Stimulated activated CD4-positive, alpha-beta T cell treated with anti-CD3 and anti-CD28 coated beads, Interleukin-1b, Interleukin-23, amount 100 ng/mL, for 1 hour (primary cell): ENCODE data around the gene SLC25A25.

Experiments used
- DNase-seq, 2 donors: peaks; one replicate each; pipeline ENCODE4 v3.0.0-alpha.2; 2020; ENCODE audit warnings: low read depth in 2 of 2

SLC25A25 gene

DNA sequence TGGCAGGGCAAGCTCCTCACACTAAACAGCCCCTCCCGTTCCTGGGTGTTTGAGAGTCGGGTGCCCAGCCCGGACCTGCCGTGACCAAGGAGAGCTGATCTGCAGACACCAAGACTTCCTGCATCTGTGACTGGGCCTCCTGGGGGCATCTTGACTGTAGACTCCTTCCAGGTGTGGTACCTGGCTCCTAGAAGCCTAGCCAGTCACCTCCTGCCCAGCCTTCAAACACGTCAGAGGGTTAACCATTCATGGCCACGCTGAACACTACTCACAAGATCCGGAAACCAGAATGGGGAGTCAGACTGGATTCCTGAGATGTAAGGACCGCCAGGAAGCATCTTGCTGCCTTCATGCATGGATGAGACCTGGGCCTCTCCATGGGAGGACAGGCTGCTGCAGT lies 77.5 kb downstream of the SLC25A25 start:
- no peak for DNase-seq

GRCh38 chr9:128145951-128146351 lies 77.9 kb downstream of the SLC25A25 start:
- DNase-seq = no peak

DNA sequence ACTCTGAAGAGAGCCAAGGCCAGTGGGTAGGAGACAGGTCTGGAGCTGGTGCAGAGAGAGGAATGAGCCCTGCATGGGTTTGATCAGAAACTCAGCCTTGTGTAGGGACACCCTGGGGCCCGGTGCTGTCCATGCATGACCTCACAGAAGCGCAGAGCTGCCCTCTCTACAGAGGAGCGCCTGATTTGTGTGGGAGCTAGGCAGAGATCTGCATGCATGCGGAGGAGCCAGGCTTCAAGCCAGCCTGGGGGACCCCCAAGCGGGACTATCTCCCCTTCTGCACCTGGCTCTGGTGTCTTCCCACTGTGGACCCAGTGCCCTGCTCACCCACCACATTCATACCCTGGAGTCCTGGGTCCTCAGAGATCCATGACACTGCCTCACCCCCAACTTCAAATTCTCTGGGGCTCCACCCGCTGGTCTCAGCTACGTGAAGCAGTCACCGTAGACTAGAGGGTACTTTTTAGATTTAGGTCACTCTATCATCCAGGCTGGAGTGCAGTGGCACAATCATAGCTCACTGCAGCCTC lies 78.6 kb downstream of the SLC25A25 start:
- DNase-seq = no peak

GRCh38 chr9:128148509-128149000 lies 80.5 kb downstream of the SLC25A25 start:
- no peak for DNase-seq

- DNase-seq = no peak
Measured at GRCh38 chr9:128149001-128149701, 81.1 kb downstream of the SLC25A25 start, which contains the start of gene LCN2. LCN2 (plus strand) TSS chr9:128149453; CDS start chr9:128149526, 73 bp downstream.

DNA sequence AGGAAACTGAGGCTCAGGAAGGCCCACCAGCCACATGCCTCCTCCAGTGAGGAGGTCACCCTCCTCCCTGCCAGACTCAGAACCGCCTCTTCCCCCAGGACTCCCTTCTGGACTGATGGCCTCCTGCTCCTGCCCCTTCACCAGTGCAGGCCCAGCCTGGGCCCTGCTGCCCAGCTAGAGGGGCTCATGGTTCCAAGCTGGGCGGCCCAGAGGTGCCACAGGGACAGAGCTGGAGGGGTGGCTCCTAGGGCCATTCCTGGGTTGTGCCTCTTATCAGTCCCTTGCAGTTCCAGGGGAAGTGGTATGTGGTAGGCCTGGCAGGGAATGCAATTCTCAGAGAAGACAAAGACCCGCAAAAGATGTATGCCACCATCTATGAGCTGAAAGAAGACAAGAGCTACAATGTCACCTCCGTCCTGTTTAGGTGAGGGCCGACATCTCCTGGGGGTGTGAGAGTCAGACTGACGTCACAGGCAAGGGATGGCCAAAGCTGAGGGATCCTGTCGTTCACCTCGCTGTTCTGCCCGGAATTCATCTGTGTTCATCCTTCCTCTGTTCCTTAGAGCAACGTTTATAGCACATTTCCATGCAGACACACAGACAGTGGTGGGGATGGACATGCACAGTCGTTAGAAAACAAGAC lies 82.0 kb downstream of the SLC25A25 start:
- no peak for DNase-seq

DNA sequence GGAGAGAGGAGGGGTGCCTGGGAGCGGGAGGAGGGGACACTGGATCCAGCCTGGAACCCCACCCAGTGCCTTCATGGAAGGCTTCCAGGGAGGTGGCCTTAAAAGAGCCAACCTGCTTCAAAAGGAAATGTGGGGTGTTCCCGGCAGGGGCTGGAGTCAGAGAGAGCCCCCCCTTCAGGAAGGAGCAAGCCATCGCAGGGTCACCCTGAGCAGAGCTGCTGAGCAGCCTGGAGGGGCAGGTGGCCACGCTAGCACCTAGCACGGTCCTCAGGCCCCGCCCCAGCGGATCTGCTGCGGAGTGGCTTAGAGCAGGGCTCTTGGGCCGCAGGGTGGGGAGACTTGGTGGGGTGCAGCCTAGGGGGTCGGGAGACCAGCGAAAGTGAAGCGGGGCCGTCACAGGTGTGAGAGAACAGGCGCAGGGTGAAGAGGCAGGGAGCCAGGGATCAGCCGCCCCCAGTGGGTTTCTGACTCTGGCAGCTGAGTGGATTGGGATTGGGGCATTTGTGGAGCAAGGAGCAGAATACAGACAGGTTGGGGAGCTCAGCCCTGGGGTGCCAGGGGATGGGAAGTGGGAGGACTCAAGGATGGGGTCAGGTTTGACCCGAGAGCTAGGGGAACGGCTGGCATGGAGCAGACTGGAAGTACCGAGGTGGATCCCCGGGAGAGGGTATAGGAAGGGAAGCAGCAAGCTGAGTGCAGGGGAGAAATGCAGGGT lies 82.7 kb downstream of the SLC25A25 start:
- no peak for DNase-seq

DNA sequence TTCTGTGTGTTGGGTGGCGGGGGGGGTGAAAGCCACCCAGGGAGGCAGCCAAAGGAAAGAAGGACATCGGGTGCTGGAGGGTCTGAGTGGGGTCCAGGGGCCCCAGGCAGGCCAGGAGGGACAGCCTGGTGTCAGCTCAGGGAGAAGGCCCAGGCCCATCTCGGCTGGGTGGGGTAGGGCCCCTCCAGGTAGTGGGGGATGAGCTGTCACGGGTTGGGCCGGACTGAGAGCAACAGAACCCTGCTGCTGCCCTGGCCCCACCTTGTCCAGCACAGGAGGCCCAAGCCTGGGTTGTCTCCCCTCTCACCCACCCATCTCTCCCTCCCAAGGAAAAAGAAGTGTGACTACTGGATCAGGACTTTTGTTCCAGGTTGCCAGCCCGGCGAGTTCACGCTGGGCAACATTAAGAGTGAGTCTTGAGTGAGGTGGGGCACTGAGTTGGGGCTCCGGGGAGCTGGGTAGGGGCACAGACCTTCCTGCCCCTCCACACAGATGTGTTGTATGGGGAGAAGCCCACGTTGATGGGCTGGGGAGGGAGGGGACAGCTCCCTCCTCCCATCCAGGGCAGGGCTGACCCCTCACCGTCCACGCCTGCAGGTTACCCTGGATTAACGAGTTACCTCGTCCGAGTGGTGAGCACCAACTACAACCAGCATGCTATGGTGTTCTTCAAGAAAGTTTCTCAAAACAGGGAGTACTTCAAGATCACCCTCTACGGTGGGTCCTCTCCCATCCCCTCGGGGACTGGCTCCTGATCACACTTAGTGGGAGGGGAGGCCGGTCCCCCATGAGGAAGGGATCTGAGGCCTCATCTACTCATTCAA lies 83.5 kb downstream of the SLC25A25 start:
- no peak for DNase-seq

GRCh38 chr9:128152133-128153059 lies 84.4 kb downstream of the SLC25A25 start:
- DNase-seq = no peak

- no peak for DNase-seq
Measured at GRCh38 chr9:128153060-128153946, 85.3 kb downstream of the SLC25A25 start.

DNA sequence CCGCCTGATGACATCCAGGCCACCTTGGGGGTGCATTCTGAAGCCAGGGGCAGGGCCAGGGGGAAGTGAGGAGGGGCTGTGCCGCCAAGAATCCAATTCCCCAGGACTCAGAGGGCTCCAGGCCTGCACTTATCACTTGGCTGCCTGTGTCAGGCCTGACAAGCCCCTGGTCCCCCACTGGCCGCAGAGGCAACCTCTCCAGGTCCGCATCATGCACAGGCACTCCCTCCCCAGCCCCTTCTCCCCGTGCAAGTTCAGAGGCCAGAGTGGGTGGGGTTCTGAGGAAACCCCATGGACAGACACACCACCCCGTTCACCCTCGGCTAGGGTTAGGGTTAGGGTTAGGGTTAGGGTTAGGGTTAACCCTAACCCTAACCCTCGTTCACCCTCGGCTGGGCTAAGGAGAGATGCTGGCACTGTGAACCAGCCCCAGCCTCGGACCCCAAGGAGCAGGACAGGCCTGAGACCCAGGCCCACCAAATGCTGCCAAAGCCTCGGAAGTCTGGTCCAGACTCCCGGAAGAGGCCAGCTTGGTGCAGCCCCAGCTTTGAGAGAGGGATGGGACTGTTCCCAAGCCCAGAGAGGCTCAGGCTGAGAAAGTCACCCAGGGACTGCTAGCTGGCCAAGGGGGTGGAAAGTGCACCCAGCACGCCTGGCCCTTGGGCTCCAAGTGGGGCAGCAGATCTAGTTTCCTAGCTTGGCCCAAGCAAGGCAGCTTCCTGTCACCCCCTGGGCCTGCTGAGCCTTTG lies 86.1 kb downstream of the SLC25A25 start:
- no peak for DNase-seq

DNA sequence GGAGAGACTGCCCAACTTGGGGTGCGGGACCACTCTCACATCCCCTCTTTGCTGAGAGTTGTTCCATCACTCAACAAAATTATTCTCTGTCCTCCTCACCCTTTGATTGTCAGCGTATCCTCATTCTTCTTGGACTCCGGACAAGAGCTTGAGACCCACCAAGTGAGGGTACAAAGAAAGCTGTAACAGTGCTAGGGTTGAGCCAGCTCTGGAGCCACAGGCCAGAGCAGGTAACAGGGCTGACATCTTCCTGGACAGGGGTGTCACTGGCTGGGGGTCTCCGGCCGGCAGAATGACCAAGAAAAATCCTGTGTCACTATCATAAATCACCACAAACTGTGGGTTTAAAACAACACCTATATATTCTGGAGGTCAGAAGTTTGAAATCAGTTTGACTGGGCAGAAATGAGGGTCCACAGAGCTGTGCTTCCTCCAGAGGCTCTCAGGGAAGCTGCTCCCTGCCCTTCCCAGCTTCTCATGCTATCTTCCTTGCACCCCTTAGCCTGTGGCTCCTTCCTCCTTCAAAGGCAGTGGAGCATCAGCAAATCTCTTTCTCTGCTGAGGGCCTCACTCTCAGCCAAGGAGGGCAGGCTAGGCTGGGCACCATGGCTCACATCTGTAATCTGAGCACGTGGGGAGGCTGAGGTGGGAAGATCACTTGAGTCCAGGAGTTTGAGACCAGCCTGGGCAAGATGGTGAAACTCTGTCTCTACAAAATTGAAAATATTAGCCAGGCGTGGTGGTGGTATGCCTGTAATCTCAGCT lies 87.9 kb downstream of the SLC25A25 start:
- DNase-seq = no peak
